GM18951 (cell line): ENCODE results near the gene SAP130.

Source experiments
- POLR2A ChIP-seq: IDR thresholded peaks from 4 replicates; pipeline ENCODE4 v1.6.1; 2011; ENCODE audit warnings: mild to moderate bottlenecking; ENCODE audit not compliant: insufficient read length, insufficient read depth; ENCODE audit errors: extremely low read depth
- in situ Hi-C: fragments of 300-500 bp; cut with MboI; formaldehyde crosslinking; loops from one replicate; pipeline ENCODE4 v1.12.0; 2022; ENCODE audit warnings: low sequenced_read_pairs, mixed read lengths, inconsistent platforms; ENCODE audit not compliant: unreplicated experiment

The SAP130 gene

DNA sequence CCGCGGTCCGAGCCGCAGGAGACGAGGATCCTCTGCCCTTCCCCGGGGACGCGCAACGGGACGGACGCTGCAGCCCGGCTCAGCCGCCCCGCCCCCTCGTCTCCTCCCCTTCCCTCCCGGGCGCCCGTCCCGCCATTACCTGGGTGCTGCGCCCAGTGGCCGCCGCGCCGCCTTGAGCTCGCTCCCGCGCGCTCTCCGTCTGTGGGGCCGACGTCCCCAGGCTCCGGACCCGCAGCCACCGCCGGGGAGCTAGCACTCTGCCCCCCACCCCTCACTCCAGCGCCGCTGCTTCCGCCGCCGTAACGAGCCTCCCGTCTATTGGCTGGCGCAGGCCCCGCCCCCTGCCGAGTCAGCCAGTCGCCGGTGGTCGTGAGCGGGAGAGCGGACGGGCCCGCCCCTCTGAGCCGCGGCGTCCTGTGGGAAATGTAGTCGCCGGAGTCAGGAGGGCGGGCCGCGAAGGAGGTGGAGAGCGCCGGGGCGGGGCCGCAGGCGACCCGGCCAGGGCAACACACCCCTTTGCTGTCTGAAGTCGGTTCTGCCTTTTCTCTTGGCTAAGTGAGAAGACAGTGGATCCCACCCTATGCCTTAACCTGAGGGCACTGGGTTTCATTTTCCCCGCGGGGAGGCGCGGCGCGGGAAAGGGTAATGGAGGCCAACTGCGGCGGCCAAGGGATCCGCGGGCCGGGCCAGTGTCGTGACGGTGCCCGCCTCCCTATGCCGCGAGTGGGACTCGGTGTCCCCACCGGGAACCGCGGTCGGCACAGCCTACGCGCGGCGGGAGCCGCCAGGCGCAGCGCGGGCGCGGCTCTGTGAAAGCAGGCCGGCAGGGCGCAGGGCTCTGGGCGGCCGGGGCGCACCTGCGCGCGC is at the start of gene SAP130:
TSS of gene SAP130 (minus strand) at position 259 of the 867 bp plus-strand sequence. CDS start 1,767 bp downstream, outside the sequence.
- in situ Hi-C loops, result no loop called here
- TF ChIP-seq POLR2A, result peak; percentile 54

DNA sequence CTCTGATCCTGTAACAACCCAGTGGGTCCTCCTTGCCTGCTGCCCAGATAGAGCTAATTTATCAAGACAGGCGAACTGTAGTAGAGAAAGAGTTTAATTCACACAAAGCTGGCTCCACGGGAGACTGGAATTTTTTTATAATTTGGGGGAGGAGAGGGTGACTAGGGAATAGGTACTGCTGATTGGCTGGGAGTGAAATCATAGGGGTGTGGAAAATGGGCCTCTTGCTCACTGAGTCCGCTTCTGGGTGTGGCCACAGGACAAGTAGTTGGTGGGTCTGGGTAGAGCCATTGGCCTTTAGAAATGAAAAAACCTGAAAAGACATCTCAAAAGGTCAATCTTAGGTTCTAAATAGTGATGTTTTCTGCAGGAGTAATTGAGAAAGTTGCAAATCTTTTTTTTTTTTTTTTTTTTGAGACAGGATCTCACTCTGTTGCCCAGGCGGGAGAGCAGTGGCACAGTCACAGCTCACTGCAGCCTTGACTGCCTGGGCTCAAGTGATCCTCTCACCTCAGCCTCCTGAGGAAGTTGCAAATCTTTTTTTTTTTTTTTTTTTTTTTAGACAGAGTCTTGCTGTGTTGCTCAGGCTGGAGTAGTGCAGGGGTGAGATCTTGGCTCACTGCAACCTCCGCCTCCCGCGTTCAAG is 48.7 kb upstream of the SAP130 start:
- TF ChIP-seq POLR2A, result no peak
- in situ Hi-C loops, result no loop called here

DNA sequence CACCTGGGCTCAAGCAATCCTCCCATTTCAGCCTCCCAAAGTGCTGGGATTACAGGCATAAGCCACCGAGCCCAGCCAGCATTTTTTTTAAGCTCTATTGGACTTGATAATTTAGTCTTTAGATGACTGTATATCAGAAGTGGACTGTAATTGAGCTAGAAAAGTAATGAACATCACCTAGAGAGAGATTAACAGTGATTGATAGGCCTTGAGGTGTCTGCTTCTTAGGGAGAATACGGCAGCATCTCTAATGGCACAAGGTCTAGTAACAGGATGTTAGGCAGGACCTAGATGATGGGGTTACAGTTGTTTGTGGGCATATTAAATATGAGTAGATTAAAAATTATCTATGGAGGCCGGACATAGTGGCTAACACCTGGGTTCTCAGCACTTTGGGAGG is 45.4 kb upstream of the SAP130 start:
- no peak for TF ChIP-seq POLR2A
- in situ Hi-C loops, result loop anchor here (25.0 kb wide), 1 partner anchor 1789 kb away; no protein-coding TSS in a partner anchor

DNA sequence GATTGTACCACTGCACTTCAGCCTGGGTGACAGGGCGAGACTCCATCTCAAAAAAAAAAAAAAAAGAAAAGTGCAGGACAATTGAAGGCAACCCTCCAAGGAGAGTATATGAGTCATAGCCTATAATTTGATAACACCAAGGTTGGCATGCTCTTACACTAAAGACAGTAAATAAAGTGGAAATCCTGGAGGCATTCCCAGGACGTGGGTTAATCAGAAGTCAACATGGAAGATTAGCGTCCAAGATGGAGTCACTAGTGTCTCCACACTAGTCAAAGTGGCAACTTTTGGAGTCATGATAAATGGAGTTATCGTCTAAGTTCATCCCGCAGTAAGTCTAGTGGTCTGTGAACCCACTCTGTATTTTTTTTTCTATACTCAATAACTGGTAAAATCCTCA is 41.9 kb upstream of the SAP130 start:
- TF ChIP-seq POLR2A, result no peak
- in situ Hi-C loops, result loop anchor here (25.0 kb wide), 1 partner anchor 1793 kb away; no protein-coding TSS in a partner anchor

DNA sequence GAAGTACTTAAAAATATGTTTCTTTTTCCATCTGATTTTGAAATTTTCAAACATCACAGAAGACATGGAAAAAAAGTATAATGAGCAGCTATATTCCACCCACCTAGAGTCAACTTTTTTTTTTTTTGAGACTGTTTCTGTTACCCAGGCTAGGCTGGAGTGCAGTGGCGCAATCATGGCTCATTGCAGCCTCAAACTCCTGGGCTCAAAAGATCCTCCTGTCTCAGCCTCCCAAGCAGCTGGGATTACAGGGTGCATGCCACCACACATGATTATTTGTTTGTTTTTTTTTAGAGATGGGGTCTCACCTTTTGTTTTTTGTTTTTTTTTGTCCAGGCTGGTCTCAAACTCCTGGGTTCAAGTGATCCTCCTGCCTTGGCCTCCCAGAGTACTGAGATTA is 36.5 kb upstream of the SAP130 start:
- TF ChIP-seq POLR2A, result no peak
- in situ Hi-C loops, result loop anchor here (25.0 kb wide), 1 partner anchor 1798 kb away; no protein-coding TSS in a partner anchor

DNA sequence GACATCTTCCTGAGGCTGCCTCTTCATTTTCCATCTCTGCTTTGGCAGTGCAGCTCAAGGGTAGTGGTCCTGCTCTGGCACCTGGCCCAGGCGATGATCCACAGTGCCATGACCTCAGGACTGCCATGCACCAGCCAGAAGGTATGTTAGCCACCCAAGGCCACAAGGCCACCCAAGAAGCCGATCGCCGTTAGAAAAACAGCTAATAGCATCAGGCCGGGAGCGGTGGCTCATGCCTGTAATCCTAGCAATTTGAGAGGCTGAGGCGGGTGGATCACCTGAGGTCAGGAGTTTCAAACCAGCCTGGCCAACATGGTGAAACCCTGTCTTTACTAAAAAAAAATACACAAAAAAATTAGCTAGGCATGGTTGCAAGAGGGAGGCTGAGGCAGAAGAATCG is 34.7 kb upstream of the SAP130 start:
- in situ Hi-C loops, result loop anchor here (25.0 kb wide), 1 partner anchor 1800 kb away; no protein-coding TSS in a partner anchor

GRCh38 chr2:128058114-128058513 is 30.3 kb upstream of the SAP130 start:
- in situ Hi-C loops, result loop anchor here (25.0 kb wide), 1 partner anchor 1804 kb away; no protein-coding TSS in a partner anchor
- no peak for TF ChIP-seq POLR2A

More for the DNA sequence above, 34.7 kb upstream of the SAP130 start:
- TF ChIP-seq POLR2A, result no peak

DNA sequence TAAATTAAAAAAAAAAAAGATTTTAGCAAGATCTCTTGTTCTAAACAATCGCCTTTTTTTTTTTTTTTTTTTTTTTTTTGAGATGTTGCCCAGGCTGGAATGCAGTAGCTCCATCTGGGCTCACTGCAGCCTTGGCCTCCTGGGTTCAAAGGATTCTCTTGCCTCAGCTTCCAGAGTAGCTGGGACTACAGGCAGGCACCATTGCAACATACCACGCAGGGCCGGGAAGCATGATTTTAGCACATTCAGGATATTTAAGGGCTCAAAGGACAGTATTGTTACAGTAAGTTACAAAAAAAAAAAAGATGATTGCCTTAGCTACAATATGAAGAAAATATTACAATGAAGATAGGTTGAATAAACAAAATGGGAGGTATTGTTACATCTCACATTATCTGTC is 29.5 kb upstream of the SAP130 start:
- no peak for TF ChIP-seq POLR2A
- in situ Hi-C loops, result loop anchor here (25.0 kb wide), 1 partner anchor 1805 kb away; no protein-coding TSS in a partner anchor

DNA sequence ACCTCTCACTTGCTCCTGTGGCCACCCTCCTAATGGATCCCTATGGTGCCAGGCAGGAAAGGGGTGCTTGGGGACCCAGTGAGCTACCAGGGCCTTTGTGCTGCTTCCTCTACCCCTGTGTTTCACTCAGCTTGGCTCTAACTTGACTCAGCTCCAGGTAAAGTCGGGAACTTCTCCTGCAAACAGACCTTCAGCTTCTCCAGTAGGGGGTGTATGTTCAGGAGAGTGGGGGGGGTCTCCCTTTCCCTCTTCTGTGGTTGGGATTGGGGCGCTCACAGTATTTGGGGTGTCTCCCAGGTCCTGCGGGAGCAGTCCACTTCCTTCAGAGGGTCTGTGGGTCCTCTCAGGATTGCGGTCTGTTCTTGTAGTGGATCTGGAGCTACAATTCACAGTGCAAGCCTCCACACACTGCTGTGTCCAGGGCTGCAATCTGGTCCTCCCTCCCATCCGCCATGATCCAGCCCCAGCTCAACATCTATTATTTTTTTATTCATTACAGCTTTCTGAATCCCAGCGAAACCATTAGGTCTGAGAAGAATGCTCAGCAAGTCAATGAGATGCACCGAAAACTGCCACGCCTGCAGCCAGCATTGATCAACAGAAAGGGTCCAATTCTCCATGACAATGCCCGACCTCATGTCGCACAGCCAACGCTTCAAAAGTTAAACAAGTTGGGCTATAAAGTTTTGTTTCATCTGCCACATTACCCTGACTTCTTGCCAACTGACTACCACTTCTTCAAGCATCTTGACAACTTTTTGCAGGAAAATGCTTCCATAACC is 26.4 kb upstream of the SAP130 start:
- no peak for TF ChIP-seq POLR2A
- in situ Hi-C loops, result loop anchor here (25.0 kb wide), 1 partner anchor 1808 kb away; no protein-coding TSS in a partner anchor

- in situ Hi-C loops, result loop anchor here (25.0 kb wide), 1 partner anchor 1809 kb away; no protein-coding TSS in a partner anchor
- no peak for TF ChIP-seq POLR2A
These were observed 25.5 kb upstream of the SAP130 start for GRCh38 chr2:128053331-128053730.

DNA sequence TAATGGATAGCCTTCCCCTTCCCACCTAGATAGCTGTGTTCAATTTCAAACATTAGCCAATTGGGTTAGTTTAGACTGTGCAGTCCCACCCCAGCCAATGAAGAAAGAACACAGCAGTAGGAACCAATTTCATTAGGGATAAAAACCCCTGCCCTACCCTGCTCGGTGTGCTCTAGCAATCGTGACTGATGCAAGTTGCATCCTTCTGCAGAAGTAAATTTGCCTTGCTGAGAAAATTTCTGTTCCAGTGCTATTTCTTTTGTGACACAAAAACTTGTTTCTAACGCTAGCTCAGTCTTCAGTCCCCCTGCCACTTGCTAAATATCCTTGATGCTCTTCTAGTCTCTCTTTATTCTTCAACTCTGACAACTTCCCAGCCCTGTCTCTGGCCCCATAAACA is 15.2 kb upstream of the SAP130 start:
- in situ Hi-C loops, result no loop called here
- TF ChIP-seq POLR2A, result no peak

DNA sequence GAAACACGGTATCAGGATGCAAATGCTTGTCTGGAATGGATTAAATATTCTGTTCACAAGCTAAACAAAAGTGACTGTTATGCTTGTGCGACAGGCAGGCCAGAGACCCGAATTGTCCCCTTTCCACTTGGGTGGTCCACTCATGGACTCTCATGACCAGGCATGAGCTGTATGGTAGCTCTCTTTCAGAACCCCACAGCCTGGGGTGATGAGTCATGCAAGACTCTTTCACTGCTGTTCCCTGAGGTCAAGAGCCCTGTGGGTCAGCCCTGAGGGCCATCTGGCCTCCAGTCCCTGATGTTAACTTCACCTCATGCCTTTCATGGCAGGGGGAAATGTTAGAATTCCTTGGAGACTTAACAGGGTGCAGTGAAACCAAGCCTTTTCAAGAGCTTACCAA is 13.7 kb upstream of the SAP130 start:
- in situ Hi-C loops, result no loop called here
- TF ChIP-seq POLR2A, result no peak

- in situ Hi-C loops, result no loop called here
- no peak for TF ChIP-seq POLR2A
These were observed 12.4 kb upstream of the SAP130 start for GRCh38 chr2:128040166-128040771.

DNA sequence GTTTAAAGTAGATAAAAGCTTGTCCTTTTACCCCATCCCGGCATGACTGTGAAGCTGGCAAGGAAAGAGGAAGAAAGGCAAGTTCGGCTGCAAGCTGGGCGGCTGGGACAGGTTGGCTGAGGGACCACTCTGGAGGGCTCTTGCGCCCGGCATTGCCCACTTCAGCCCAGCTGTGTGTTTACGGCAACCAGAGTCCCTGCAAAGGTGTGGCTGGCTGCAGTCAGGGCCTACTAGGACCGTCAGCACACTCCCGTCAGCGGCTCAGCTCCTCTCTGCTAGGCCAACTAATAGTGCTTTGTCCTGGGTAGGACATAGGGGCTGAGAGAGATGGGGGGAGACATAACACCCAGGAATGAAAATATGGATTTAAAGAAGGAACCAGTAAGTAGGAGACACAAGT is 11.7 kb upstream of the SAP130 start:
- in situ Hi-C loops, result no loop called here
- no peak for TF ChIP-seq POLR2A
